NT2/D1 (cell line): Measurements from ENCODE around the gene C15orf62.

Experiments
- SUZ12 ChIP-seq: IDR thresholded peaks from 2 replicates; pipeline ENCODE4 v1.6.1; 2011; ENCODE audit not compliant: insufficient read length, insufficient read depth; ENCODE audit errors: extremely low read depth
- YY1 ChIP-seq: IDR thresholded peaks from 2 replicates; pipeline ENCODE4 v1.6.1; 2011; ENCODE audit not compliant: insufficient read length, insufficient read depth
- ZNF274 ChIP-seq: IDR thresholded peaks from 2 replicates; pipeline ENCODE4 v1.6.1; 2011; ENCODE audit warnings: mild to moderate bottlenecking, low read depth, low read length

GRCh38 chr15:40750885-40751284 is 18.9 kb upstream of the C15orf62 start:
- TF ChIP-seq SUZ12 (no peak), ZNF274 (no peak), YY1 (no peak)
